Endothelial cell of umbilical vein (primary cell): ENCODE measurements around the gene GPR137C. TPM values are rescaled to one million over a fixed set of nuclear protein-coding genes. Genes with fewer than 3 reads are reported as not detected.

Experiments used
- BruUV-seq: library from RNA; stranded (reverse); fragments of 400-500 nt; replicated peaks from 2 replicates; lab custom pipeline; 2021; lab: Mats Ljungman, UMichigan
- CTCF ChIA-PET: fragments of 300-600, 350-600 bp; sonication (Branson Sonifier 250); formaldehyde crosslinking; loops from one replicate; lab custom pipeline; 2021; ENCODE audit warnings: antibody characterized with exemption, inconsistent platforms; lab: Charles Lee
- POLR2A ChIA-PET: fragments of 300-600, 350-600 bp; sonication (Branson Sonifier 250); formaldehyde crosslinking; loops from one replicate; lab custom pipeline; 2021; ENCODE audit warnings: antibody characterized with exemption, inconsistent platforms; lab: Charles Lee
- DNase-seq: peaks from one replicate; pipeline ENCODE4 v3.0.0-alpha.2; 2011; ENCODE audit warnings: low read depth, low spot score
- FAIRE-seq: peaks from 2 replicates; lab custom pipeline; 2011; peaks lifted over from hg19 to GRCh38; lab: Jason Lieb, UNC
- H2AFZ ChIP-seq: 2 replicates; pipeline ENCODE4 v1.6.0; 2012; ENCODE audit warnings: low read depth, low read length, control low read depth, inconsistent platforms
- H3K27ac ChIP-seq: 2 replicates; pipeline ENCODE4 v1.5.1; 2011; ENCODE audit warnings: low read depth, mild to moderate bottlenecking, control low read depth, low read length, moderate library complexity; ENCODE audit not compliant: insufficient read depth
- H3K27me3 ChIP-seq, 2 experiments: 2 replicates each; pipeline versions ENCODE4 v1.6.0 to v1.6.1; 2011; ENCODE audit warnings: low read length in 2 of 2, mixed read lengths in 1 of 2; ENCODE audit not compliant: control insufficient read depth in 2 of 2, insufficient read depth in 2 of 2
- H3K36me3 ChIP-seq, 2 experiments: 2 replicates in 1 of 2; 3 replicates in 1 of 2; pipeline ENCODE4 v1.5.1; 2011; ENCODE audit warnings: low read length in 2 of 2, mild to moderate bottlenecking in 1 of 2, moderate library complexity in 1 of 2; ENCODE audit not compliant: control insufficient read depth in 2 of 2, insufficient read depth in 2 of 2; ENCODE audit errors: extremely low read depth in 1 of 2
- H3K4me1 ChIP-seq: 3 replicates; pipeline ENCODE4 v1.5.1; 2011; ENCODE audit warnings: mild to moderate bottlenecking, low read length; ENCODE audit not compliant: control insufficient read depth, insufficient read depth; ENCODE audit errors: extremely low read depth
- H3K4me2 ChIP-seq: 2 replicates; pipeline ENCODE4 v1.6.1; 2011; ENCODE audit warnings: low read length, control low read depth, mixed read lengths; ENCODE audit not compliant: insufficient read depth
- H3K4me3 ChIP-seq, 3 experiments: fragments of 200-600 bp in 1 of 3; sonication (generic), shearing (Covaris generic) in 1 of 3; replicated peaks in 1 of 3; 2 replicates each; pipeline ENCODE4 v1.5.1; 2011 to 2016; ENCODE audit warnings: control low read depth in 3 of 3, low read length in 3 of 3, mild to moderate bottlenecking in 2 of 3, inconsistent platforms in 1 of 3, low read depth in 1 of 3, moderate library complexity in 1 of 3; ENCODE audit not compliant: insufficient read depth in 1 of 3
- H3K79me2 ChIP-seq: 2 replicates; pipeline ENCODE4 v1.6.0; 2012; ENCODE audit warnings: low read length, inconsistent platforms; ENCODE audit not compliant: control insufficient read depth, insufficient read depth
- H3K9ac ChIP-seq: replicated peaks from 2 replicates; pipeline ENCODE3; 2011; ENCODE audit warnings: low read length, control low read depth; ENCODE audit not compliant: insufficient read depth; ENCODE audit errors: extremely low read depth
- H3K9me1 ChIP-seq: replicated peaks from 3 replicates; pipeline ENCODE4 v1.6.0; 2011; ENCODE audit warnings: mild to moderate bottlenecking, low read length; ENCODE audit not compliant: control insufficient read depth, insufficient read depth; ENCODE audit errors: extremely low read depth
- H3K9me3 ChIP-seq: replicated peaks from 2 replicates; pipeline ENCODE4 v1.5.1; 2012; ENCODE audit warnings: low read length, inconsistent platforms; ENCODE audit not compliant: control insufficient read depth, insufficient read depth
- H4K20me1 ChIP-seq: replicated peaks from 2 replicates; pipeline ENCODE3; 2011; ENCODE audit warnings: mild to moderate bottlenecking, low read length; ENCODE audit not compliant: control insufficient read depth, insufficient read depth; ENCODE audit errors: extremely low read depth
- CTCF ChIP-seq, 2 donors: IDR thresholded peaks; 1 replicate in 1 of 2; 2 replicates in 1 of 2; pipeline ENCODE4 v1.5.1; 2011; ENCODE audit warnings: low read length in 2 of 2, mild to moderate bottlenecking in 2 of 2, moderate library complexity in 2 of 2, control low read depth in 1 of 2, inconsistent platforms in 1 of 2, low read depth in 1 of 2; ENCODE audit not compliant: insufficient read depth in 1 of 2; ENCODE audit errors: extremely low read depth in 1 of 2
- EZH2 ChIP-seq: IDR thresholded peaks from 2 replicates; pipeline ENCODE4 v1.6.1; 2012; ENCODE audit warnings: borderline replicate concordance, low read depth, mild to moderate bottlenecking, moderate library complexity, low read length, inconsistent platforms; ENCODE audit not compliant: severe bottlenecking
- FOS ChIP-seq: IDR thresholded peaks from 2 replicates; pipeline ENCODE4 v1.6.1; 2011; ENCODE audit warnings: mild to moderate bottlenecking, low read length, moderate library complexity, borderline replicate concordance; ENCODE audit not compliant: insufficient read depth
- GATA2 ChIP-seq: IDR thresholded peaks from 2 replicates; pipeline ENCODE4 v1.7.0; 2011; ENCODE audit warnings: low read depth, mild to moderate bottlenecking, moderate library complexity, mixed read lengths, low read length; ENCODE audit not compliant: insufficient read length, insufficient read depth
- JUN ChIP-seq: IDR thresholded peaks from 2 replicates; pipeline ENCODE4 v1.6.1; 2011; ENCODE audit warnings: borderline replicate concordance, low read depth; ENCODE audit not compliant: insufficient read length, insufficient read depth
- MAX ChIP-seq: IDR thresholded peaks from 2 replicates; pipeline ENCODE4 v1.6.1; 2011; ENCODE audit not compliant: insufficient read depth, insufficient read length
- MYC ChIP-seq: IDR thresholded peaks from one replicate; pipeline ENCODE4 v1.6.1; 2011; ENCODE audit warnings: mild to moderate bottlenecking, low read depth, low read length
- POLR2A ChIP-seq: IDR thresholded peaks from 2 replicates; pipeline ENCODE4 v1.6.1; 2012; ENCODE audit warnings: low read depth, mild to moderate bottlenecking, control low read depth, low read length
- POLR2AphosphoS5 ChIP-seq: IDR thresholded peaks from 2 replicates; pipeline ENCODE4 v1.6.1; 2012; ENCODE audit warnings: low read depth, mild to moderate bottlenecking, control low read depth, low read length, moderate library complexity; ENCODE audit not compliant: insufficient read depth
- dilution Hi-C: fragments of 300-500 bp; cut with MboI; formaldehyde crosslinking; loops from one replicate; pipeline ENCODE4 v1.15.0; 2019; ENCODE audit warnings: low sequenced_read_pairs; ENCODE audit not compliant: extremely low pct_ligation_motif_present
- intact Hi-C: fragments of 100-400 bp; cut with micrococcal nuclease; formaldehyde crosslinking; loops from one replicate; pipeline ENCODE4 v1.10.0; 2022
- polyA plus RNA-seq, 4 experiments: library from polyadenylated mRNA; depleted of rRNA in 3 of 4; stranded (reverse) in 3 of 4; unstranded in 1 of 4; fragments of >200 nt; gene quantifications; 2 replicates each; pipeline versions ENCODE4 v1.2.1 to v1.2.3, GENCODE V29; 2011 to 2012; ENCODE audit warnings: missing spikeins in 1 of 4
- total RNA-seq: library from RNA; stranded (reverse); gene quantifications from 2 replicates; pipeline ENCODE4 v1.2.3, GENCODE V29; 2021

Gene GPR137C
- total and polyA plus RNA-seq, 2 donors (not counting 3 experiments of a cell fraction or from before 2014, with no cell fraction given), result 1.5 to 5.7 TPM

- Histone ChIP-seq H3K79me2 (no peaks in the 10 kb centered on the region), H3K9me1 (no peaks in the 10 kb centered on the region), H3K4me3 (no peak overlapping the region), H3K36me3 (peaks cover 3 to 7% of the 10 kb centered on the region in 2 experiments), H4K20me1 (no peaks in the 10 kb centered on the region), H3K9me3 (no peaks in the 10 kb centered on the region), H3K27ac (no peak overlapping the region), H3K4me2 (no peak overlapping the region), H3K4me1 (no peaks in the 10 kb centered on the region), H2AFZ (no peak overlapping the region), H3K9ac (no peak overlapping the region), H3K27me3 (no peaks in the 10 kb centered on the region)
- ChIA-PET POLR2A (no interaction called here), CTCF (no interaction called here)
- BruUV-seq, result no TSS peak
- dilution Hi-C loops (no loop called here), intact Hi-C loops (no loop called here)
- no peak for TF ChIP-seq MAX
- no peak for TF ChIP-seq POLR2AphosphoS5
- no peak for TF ChIP-seq JUN
- no peak for TF ChIP-seq CTCF (IDR thresholded peaks at IDR 0.05; ENCODE audit: extremely low read depth in 1 of 2, insufficient read depth in 1 of 2, low read depth in 1 of 2, low read length in 2 of 2)
- TF ChIP-seq EZH2, result no peak
- no peak for TF ChIP-seq GATA2
- TF ChIP-seq POLR2A, result no peak
- TF ChIP-seq FOS, result no peak
- no peak for TF ChIP-seq MYC
- FAIRE-seq (no peak), DNase-seq (no peak)
Measured at GRCh38 chr14:52656905-52657304, 104.3 kb downstream of the GPR137C start.
